ENCODE results near the gene PDZD2. TPM values are rescaled to one million over a fixed set of nuclear protein-coding genes. Genes with fewer than 3 reads are reported as not detected.
"Not testable (repeated sequence)": the region's sequence is repeated elsewhere in the genome, so short reads cannot be mapped to it uniquely, and the experiment has no call there.

PDZD2 gene
- total and polyA plus RNA-seq, 8 donors = 16.2 to 49.8 (median 20.4) TPM

- intact Hi-C loops (cut with DNase I) = no loop called here
- DNase-seq = no peak
- TF ChIP-seq CTCF (IDR thresholded peaks at IDR 0.05) = no peak
- H3K27me3 ChIP-seq = no peaks in the 10 kb centered on the region
- no peaks in the 10 kb centered on the region for H3K9me3 ChIP-seq
- H3K27ac ChIP-seq = no peak overlapping the region
- peaks cover 0 to 8% of the 10 kb centered on the region in 2 donors for H3K36me3 ChIP-seq
- H3K4me1 ChIP-seq = no peaks in the 10 kb centered on the region
- ATAC-seq = no peak
- H3K4me3 ChIP-seq = no peak overlapping the region
Observed at GRCh38 chr5:32069396-32069795, 430.5 kb downstream of the PDZD2 start.

DNA sequence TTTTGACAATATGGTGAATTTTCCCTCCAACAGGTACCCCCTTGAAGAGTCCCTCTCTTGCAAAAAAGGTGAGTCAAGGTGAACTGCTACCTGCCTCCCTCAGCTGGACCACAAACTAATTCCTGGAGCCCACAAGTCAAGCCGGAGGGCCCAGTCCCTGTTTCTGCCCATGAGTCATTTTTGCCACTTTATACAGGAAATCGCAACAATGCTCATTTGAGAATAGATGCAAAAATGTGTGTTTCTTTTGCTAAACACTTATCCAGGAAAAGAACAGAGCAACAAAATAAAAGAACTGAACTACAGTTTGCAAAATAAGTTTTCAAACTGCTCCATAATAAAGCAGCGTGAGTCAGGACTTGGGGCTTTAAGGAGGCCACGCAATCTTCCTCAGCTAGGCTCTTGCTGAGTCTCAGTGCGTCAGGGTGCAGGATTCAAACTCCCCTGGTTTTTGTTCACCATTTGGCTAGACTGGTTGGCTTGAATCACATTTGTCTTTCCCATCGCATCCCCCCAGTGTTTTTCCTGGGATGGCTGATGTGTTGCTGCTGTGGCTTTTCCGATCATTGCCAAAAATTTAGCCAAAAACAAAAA is 432.5 kb downstream of the PDZD2 start:
- DNase-seq = no peak
- Histone ChIP-seq H3K27ac (no peak overlapping the region), H3K9me3 (no peaks in the 10 kb centered on the region), H3K36me3 (peaks cover 0 to 14% of the 10 kb centered on the region in 2 donors), H3K4me1 (no peaks in the 10 kb centered on the region), H3K4me3 (no peak overlapping the region), H3K27me3 (no peaks in the 10 kb centered on the region)
- no peak for ATAC-seq
- intact Hi-C loops (cut with DNase I) = loop anchor here (10.0 kb wide), 2 partner anchors 237 to 247 kb away; no protein-coding TSS in a partner anchor
- TF ChIP-seq CTCF (IDR thresholded peaks at IDR 0.05) = no peak

DNA sequence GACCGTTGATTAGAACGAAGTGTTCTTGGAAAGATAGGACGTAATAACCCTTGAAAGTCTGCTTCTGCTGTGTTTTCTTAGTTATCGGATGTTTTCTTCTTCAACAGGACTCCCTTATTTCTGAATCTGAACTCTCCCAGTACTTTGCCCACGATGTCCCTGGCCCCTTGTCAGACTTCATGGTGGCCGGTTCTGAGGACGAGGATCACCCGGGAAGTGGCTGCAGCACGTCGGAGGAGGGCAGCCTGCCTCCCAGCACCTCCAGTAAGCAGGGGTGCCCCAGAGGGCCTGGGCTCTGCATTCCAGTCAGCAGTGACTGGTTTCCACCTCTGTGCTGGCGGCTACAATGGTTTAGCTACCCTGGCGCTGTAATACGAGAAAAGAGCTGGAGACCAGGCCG is 433.1 kb downstream of the PDZD2 start:
- intact Hi-C loops (cut with DNase I) = loop anchor here (10.0 kb wide), 2 partner anchors 237 to 247 kb away; no protein-coding TSS in a partner anchor
- H3K27ac ChIP-seq = no peak overlapping the region
- peaks cover 0 to 14% of the 10 kb centered on the region in 2 donors for H3K36me3 ChIP-seq
- no peak for ATAC-seq
- H3K4me3 ChIP-seq = no peak overlapping the region
- DNase-seq = no peak
- H3K4me1 ChIP-seq = no peaks in the 10 kb centered on the region
- no peaks in the 10 kb centered on the region for H3K9me3 ChIP-seq
- no peak for TF ChIP-seq CTCF (IDR thresholded peaks at IDR 0.05)
- H3K27me3 ChIP-seq = no peaks in the 10 kb centered on the region

- no peak for ATAC-seq
- Histone ChIP-seq H3K4me1 (no peaks in the 10 kb centered on the region), H3K9me3 (no peaks in the 10 kb centered on the region), H3K27me3 (no peaks in the 10 kb centered on the region), H3K27ac (no peak overlapping the region), H3K36me3 (peaks cover 0 to 14% of the 10 kb centered on the region in 2 donors), H3K4me3 (no peak overlapping the region)
- DNase-seq = no peak
- intact Hi-C loops (cut with DNase I) = loop anchor here (10.0 kb wide), 2 partner anchors 240 to 250 kb away; no protein-coding TSS in a partner anchor
- TF ChIP-seq CTCF (IDR thresholded peaks at IDR 0.05) = no peak
Observed at GRCh38 chr5:32074401-32074800, 435.5 kb downstream of the PDZD2 start.

DNA sequence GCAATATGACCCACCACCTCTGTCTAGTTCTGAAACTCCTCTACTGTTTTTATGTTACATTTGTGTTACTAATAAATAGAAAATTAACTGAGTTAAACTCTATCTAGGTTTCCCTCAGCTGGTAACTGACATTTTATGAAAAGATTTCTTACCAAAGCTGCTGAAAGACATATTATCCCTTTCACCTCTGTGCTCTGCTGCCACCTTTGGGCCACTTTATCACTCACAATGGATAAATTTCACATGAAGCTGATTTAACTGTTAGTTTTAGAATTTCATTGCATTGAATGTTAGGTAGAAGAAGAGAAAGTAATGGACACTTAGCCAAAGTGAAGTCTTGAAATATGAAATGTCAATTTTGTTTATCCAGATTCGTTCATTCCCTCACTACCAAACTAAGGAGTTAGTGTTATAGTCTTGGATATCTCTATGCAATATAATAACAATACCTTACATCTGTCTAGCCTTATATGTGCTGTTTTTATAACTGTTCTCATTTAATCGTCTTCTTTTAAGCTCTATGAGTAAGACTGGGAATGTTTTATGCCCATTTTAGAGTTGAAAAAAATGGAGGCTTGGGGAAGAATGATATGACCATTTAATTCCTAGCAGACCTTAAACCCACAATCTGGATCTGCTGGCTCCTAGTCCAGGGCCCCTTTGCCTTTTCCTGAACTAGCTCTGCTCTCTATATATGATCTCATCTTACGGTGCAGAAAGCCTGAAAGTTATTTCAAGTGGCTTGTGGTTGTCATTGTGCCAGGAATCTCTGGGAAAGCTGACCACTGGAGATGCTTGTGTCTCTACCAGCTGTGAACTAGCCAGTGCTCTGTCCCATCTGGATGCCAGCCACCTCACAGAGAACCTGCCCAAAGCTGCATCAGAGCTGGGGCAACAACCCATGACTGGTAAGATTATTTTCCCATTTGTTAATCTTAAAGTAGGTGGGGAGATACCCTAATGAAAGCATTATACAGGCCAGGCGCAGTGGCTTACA is 438.1 kb downstream of the PDZD2 start:
- no peaks in the 10 kb centered on the region for H3K4me1 ChIP-seq
- no peaks in the 10 kb centered on the region for H3K27me3 ChIP-seq
- peak; percentile 76 for ATAC-seq
- no peaks in the 10 kb centered on the region for H3K9me3 ChIP-seq
- peaks cover 0 to 14% of the 10 kb centered on the region in 2 donors for H3K36me3 ChIP-seq
- peak in 1 of 4 donors; percentile 70 for DNase-seq
- peak; percentile 53 to 77 for TF ChIP-seq CTCF (IDR thresholded peaks at IDR 0.05)
- intact Hi-C loops (cut with DNase I) = loop anchor here (10.0 kb wide), 2 partner anchors 242 to 252 kb away; no protein-coding TSS in a partner anchor
- H3K27ac ChIP-seq = no peak overlapping the region
- no peak overlapping the region for H3K4me3 ChIP-seq

GRCh38 chr5:32078855-32079254 is 439.9 kb downstream of the PDZD2 start:
- not testable (repeated sequence) for H3K27ac ChIP-seq, H3K4me3 ChIP-seq, H3K9me3 ChIP-seq, H3K4me1 ChIP-seq, H3K27me3 ChIP-seq, DNase-seq, ATAC-seq
- intact Hi-C loops (cut with DNase I) = loop anchor here (10.0 kb wide), 2 partner anchors 244 to 254 kb away; no protein-coding TSS in a partner anchor
- H3K36me3 ChIP-seq = peaks cover 0 to 12% of the 10 kb centered on the region in 2 donors

GRCh38 chr5:32080565-32080964 is 441.6 kb downstream of the PDZD2 start:
- ATAC-seq; H3K4me3 ChIP-seq; H3K36me3 ChIP-seq; H3K9me3 ChIP-seq; H3K27ac ChIP-seq; H3K4me1 ChIP-seq; DNase-seq; intact Hi-C loops (cut with DNase I); H3K27me3 ChIP-seq: not testable (repeated sequence)

All from left lung (tissue), 10 donors.